Stimulated activated CD8-positive, alpha-beta memory T cell treated with anti-CD3 and anti-CD28 coated beads, Interleukin-7, amount 100 ng/mL, for 4 hours (primary cell): ENCODE measurements around the gene BRINP3.

ENCODE experiments used
- DNase-seq, 2 donors: peaks; one replicate each; pipeline ENCODE4 v3.0.0-alpha.2; 2020; ENCODE audit warnings: low read depth in 2 of 2

Gene BRINP3

DNA sequence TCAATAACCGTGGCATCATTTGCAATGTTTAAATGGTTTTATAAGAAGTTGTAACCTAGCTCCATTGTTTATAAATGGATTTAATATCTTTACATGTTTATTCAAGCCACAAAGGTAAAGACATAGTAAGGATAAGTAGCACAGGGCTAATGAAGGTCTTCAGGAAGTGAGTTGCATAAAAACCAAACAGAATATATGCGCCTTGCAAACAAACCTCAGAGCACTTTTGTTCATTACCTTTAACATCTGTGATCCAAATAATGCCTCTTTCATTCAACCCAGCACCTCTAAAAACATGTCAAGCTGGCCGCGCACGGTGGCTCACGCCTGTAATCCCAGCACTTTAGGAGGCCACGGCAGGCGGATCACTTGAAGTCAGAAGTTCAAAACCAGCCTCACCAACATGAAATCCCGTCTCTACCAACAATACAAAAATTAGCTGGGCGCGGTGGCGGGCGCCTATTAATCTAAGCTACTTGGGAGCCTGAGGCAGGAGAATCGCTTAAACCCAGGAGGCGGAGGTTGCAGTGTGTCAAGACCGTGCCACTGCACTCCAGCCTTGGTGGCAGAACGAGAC lies 25.3 kb downstream of the BRINP3 start:
- DNase-seq = no peak

- no peak for DNase-seq
Observed at GRCh38 chr1:190444464-190444863, 33.2 kb downstream of the BRINP3 start.

DNA sequence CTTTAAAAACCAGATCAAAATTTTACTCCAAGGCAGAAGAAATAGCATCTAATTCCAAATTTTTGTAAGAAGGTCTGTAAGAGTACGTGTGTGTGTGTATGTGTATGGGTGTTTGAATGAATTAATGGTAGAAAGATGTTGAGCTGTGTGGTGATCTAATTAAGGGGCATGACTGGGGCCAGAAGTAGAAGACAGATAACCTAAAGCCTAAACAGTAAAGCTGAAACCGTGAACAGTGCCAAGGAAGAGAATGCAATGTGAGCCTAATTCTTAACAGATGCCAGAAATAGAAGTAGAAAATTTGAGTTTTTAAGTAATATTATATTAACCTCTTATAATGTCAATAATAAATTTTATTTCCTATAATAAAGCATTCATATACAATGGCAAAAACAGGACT lies 38.2 kb downstream of the BRINP3 start:
- DNase-seq = no peak

DNA sequence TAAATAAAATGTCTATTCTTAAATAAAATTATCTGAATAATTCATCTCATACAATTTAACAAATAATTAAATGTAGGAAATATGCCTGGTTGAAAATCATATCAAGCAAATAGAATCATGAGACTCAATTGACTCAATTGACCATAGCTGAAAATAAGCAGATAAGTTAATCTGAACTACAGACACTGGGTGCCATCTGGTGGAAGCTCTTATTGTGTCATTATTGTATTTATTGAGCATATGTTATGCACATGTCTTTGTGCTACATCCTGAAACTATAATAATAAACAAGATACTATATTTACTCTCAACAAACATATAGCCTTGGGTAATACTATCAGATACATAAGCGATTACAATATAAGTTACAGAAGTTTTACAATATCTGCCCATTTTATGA lies 41.0 kb downstream of the BRINP3 start:
- no peak for DNase-seq

GRCh38 chr1:190429932-190430331 lies 47.7 kb downstream of the BRINP3 start:
- no peak for DNase-seq

- no peak for DNase-seq
Observed at GRCh38 chr1:190429141-190429540, 48.5 kb downstream of the BRINP3 start.

- no peak for DNase-seq
Observed at GRCh38 chr1:190416239-190416638, 61.4 kb downstream of the BRINP3 start.

GRCh38 chr1:190413142-190413541 lies 64.5 kb downstream of the BRINP3 start:
- DNase-seq = no peak

DNA sequence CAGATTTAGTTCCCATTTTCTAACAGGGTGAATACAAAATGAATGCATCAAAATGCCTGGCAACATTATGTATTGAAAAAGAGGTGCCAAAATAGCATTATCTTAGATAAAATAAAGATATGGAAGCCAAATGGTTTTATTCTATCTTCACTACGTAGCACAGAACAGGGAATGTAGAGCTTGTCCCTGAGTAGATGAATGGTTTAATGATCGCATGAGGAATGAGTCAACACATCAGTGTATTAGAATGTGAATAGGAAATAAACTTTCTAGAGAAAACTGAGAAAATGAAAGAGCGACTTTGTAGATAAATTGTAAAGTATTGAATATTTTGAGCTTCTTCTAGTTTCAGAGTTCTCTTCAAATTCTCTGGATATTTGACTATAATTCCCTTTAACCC lies 74.3 kb downstream of the BRINP3 start:
- no peak for DNase-seq

GRCh38 chr1:190399233-190399632 lies 78.4 kb downstream of the BRINP3 start:
- no peak for DNase-seq

GRCh38 chr1:190391582-190391981 lies 86.1 kb downstream of the BRINP3 start:
- no peak for DNase-seq

DNA sequence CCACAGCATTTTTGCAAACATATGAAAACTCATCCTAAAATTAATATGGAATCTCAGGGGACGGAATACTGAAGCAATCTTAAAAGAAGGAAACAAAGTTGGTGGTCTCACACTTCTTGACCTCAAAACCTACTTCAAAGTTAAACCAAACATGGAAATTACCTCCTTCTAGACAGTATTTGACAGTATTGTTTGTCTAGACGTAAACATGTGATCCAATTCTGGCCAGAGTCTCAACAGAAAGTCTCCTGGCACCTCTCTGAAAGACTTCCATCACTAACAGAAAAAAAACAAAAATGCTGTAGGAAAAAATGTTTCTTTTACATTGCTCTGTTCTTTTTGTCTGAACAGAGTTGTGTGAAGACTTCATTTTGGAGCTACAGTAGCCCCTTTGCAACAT lies 99.7 kb downstream of the BRINP3 start:
- no peak for DNase-seq

GRCh38 chr1:190377294-190377693 lies 100.4 kb downstream of the BRINP3 start:
- no peak for DNase-seq

GRCh38 chr1:190376044-190376443 lies 101.6 kb downstream of the BRINP3 start:
- DNase-seq = no peak

DNA sequence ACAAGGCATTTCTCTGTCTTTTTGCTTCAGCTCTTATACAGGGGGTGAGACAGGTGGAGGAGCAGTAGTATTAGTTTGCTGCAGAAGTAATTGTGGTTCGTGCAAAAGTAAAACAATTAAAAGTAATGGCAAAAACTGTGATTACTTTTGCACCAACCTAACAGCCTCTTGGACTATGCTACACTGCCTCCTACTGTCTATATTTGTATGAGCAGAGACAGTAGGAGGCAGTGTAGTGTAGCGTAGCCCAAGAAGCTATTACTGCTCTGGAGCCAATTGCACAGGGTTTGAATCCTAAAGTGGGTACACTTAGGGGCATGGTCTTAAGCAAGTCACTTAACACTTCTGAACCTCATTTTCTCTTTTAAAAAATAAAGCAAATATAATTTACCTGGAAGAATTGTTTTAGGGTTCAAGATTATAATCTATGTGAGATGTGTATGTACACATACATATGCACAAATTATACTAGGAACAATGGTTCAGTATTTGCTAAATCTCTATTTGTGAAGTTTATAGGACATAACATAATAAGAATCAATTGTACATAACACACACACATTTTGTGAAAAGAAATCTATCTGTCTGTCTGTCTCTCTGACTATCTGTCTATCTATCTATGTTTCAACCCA lies 103.8 kb downstream of the BRINP3 start:
- DNase-seq = no peak

- DNase-seq = no peak
Observed at GRCh38 chr1:190367200-190367599, 110.5 kb downstream of the BRINP3 start.

GRCh38 chr1:190365283-190365682 lies 112.4 kb downstream of the BRINP3 start:
- DNase-seq = no peak

GRCh38 chr1:190353538-190354101 lies 124.0 kb downstream of the BRINP3 start:
- DNase-seq = no peak

DNA sequence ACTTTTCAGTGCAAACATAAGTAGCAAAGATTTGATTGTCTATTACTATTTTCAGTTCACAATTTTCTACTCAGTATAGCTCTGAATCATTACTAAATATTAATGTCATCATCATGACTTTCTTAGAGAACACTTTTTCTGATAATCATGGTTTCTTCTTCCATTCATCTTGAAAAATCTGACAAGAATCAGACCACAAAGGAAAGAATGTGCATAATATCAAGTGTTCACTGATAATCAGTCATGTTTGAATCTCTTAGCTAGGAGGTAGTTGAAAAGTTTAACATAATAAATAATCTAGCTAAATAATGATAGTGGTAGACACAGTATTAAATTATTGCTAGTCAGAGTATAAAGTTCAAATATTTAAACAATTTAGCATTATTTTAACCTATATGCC lies 133.2 kb downstream of the BRINP3 start:
- DNase-seq = no peak

- no peak for DNase-seq
Observed at GRCh38 chr1:190338829-190339228, 138.8 kb downstream of the BRINP3 start.

DNA sequence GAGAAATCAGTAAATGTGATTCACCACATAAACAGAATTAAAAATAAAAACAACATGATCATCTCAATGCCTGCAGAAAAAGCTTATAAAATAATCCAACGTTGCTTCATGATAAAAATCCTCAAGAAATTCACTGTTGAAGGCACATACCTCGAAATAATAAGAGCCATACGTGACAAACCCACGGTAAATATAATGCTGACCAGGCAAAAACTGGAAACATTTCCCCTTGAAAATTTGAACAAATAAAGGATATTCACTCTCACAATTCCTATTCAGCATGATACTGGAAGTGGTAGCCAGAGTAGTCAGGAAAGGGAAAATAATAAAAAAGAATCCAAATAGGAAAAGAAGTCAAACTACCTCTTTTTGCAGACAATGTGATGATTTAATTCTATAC lies 148.8 kb downstream of the BRINP3 start:
- DNase-seq = no peak

DNA sequence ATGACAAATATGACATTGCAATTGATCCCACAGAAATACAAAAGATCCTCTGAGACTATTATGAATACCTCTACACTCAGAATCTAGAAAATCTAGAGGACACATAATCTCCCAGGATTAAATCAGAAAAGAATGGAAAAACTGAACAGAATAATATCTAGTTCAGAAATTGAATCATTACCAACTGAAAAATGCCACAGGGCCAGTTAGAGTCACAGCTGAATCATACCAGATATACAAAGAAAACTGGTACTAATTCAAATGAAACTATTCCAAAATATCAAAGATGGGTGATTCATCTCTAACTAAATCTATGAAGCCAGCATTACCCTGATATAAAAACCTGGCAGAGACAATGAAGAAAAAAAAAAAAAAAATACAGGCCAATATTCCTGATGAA lies 149.3 kb downstream of the BRINP3 start:
- no peak for DNase-seq

- no peak for DNase-seq
Observed at GRCh38 chr1:190327271-190327670, 150.4 kb downstream of the BRINP3 start.

GRCh38 chr1:190323530-190323929 lies 154.1 kb downstream of the BRINP3 start:
- no peak for DNase-seq
